PC-9 (cell line): ENCODE measurements around the gene B3GLCT. TPM values are rescaled to one million over a fixed set of nuclear protein-coding genes. Genes with fewer than 3 reads are reported as not detected.
A peak's percentile ranks its signal among the peaks of the same experiment; 100 is the strongest.

Experiments used
- BruUV-seq: library from RNA; stranded (reverse); fragments of 400-500 nt; replicated peaks from 2 replicates; lab custom pipeline; 2021; lab: Mats Ljungman, UMichigan
- CTCF ChIA-PET: fragments of 300-600 bp; sonication (Branson Sonifier 250); formaldehyde crosslinking; loops from one replicate; lab custom pipeline; 2022; ENCODE audit warnings: antibody characterized with exemption; lab: Charles Lee
- POLR2A ChIA-PET: fragments of 300-600 bp; sonication (Branson Sonifier 250); formaldehyde crosslinking; loops from one replicate; lab custom pipeline; 2022; ENCODE audit warnings: antibody characterized with exemption; ENCODE audit not compliant: unreplicated experiment; lab: Charles Lee
- DNase-seq, 2 experiments: peaks; one replicate each; pipeline versions ENCODE4 v3.0.0 to v3.0.0-alpha.2; 2015 to 2022; ENCODE audit warnings: mixed read lengths in 1 of 2
- H2AFZ ChIP-seq: fragments of 200-600 bp; sonication (generic); 2 replicates; pipeline ENCODE4 v1.8.1; 2017; ENCODE audit warnings: antibody characterized with exemption
- H3F3A ChIP-seq: fragments of 200-600 bp; sonication (generic); 2 replicates; pipeline ENCODE4 v1.8.1; 2017; ENCODE audit warnings: antibody characterized with exemption, mild to moderate bottlenecking, low read depth; ENCODE audit not compliant: insufficient read depth
- H3K27ac ChIP-seq: fragments of 200-600 bp; sonication (generic); 2 replicates; pipeline ENCODE4 v1.6.1; 2016; ENCODE audit warnings: mixed run types
- H3K27me3 ChIP-seq: fragments of 200-600 bp; sonication (generic); 2 replicates; pipeline ENCODE4 v1.6.1; 2016; ENCODE audit warnings: low read depth, mixed run types; ENCODE audit not compliant: insufficient read depth
- H3K36me3 ChIP-seq: fragments of 200-600 bp; sonication (generic); 2 replicates; pipeline ENCODE4 v1.6.1; 2016; ENCODE audit warnings: low read depth, mixed run types
- H3K4me1 ChIP-seq: fragments of 200-600 bp; sonication (generic); replicated peaks from 2 replicates; pipeline ENCODE4 v1.6.1; 2016; ENCODE audit warnings: mixed run types; ENCODE audit not compliant: insufficient read depth
- H3K4me2 ChIP-seq: fragments of 200-600 bp; sonication (generic); 2 replicates; pipeline ENCODE4 v1.6.1; 2017; ENCODE audit warnings: mixed run types
- H3K4me3 ChIP-seq: fragments of 200-600 bp; sonication (generic); 2 replicates; pipeline ENCODE4 v1.6.1; 2016; ENCODE audit warnings: mixed run types
- H3K79me2 ChIP-seq: fragments of 200-600 bp; sonication (generic); 2 replicates; pipeline ENCODE4 v1.6.1; 2017; ENCODE audit warnings: low read depth, mixed run types
- H3K9me2 ChIP-seq: fragments of 200-600 bp; sonication (generic); 2 replicates; pipeline ENCODE4 v1.8.1; 2017; ENCODE audit warnings: mild to moderate bottlenecking; ENCODE audit not compliant: insufficient read depth
- H3K9me3 ChIP-seq: fragments of 200-600 bp; sonication (generic); 2 replicates; pipeline ENCODE4 v1.8.1; 2016; ENCODE audit warnings: low read depth; ENCODE audit not compliant: insufficient read depth
- H4K20me1 ChIP-seq: fragments of 200-600 bp; sonication (generic); 2 replicates; pipeline ENCODE4 v1.8.1; 2017; ENCODE audit not compliant: insufficient read depth
- EZH2 ChIP-seq: fragments of 200-600 bp; sonication (generic); IDR thresholded peaks from 2 replicates; pipeline ENCODE4 v1.8.0; 2017; ENCODE audit warnings: antibody characterized with exemption, low read depth
- intact Hi-C: fragments of 100-400 bp; cut with micrococcal nuclease; formaldehyde crosslinking; loops from one replicate; pipeline ENCODE4 v1.10.0; 2022; ENCODE audit not compliant: unreplicated experiment
- total RNA-seq: library from RNA; stranded (reverse); gene quantifications from 2 replicates; pipeline ENCODE4 v1.2.3, GENCODE V29; 2021
- TF ChIP-seq, protein P1 (sequence below): fragments of 200-600 bp; sonication (generic); conservative IDR thresholded peaks from 2 replicates; pipeline ENCODE4 v1.6.1; 2017; ENCODE audit warnings: mixed run types, antibody characterized with exemption, mild to moderate bottlenecking, moderate library complexity

B3GLCT gene
- total RNA-seq, 1 experiment from 2014 or later, result 5.4 TPM

DNA sequence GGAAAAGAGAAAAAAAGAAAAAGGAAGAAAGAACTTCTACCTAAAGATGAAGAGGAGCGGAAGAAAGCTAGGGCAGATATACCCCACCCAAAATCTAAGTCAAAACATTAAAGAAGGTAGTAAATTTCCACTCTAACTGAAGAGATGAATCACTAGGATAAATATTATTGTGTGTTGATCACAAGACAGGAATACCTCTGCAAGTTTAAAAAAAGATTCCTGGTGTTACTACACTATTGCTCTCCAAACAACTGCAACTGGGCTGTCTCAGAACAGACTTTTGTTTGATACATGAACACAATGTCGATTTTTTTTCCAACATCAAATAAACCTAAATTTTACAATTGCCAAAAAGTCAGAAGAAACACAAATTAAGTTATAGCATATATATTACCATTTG is 44.8 kb upstream of the B3GLCT start:
- Histone ChIP-seq H3F3A (peaks cover 10% of the 10 kb centered on the region; the same call in 1 of the 2 replicates), H3K27me3 (no peaks in the 10 kb centered on the region), H4K20me1 (peaks cover 5% of the 10 kb centered on the region), H3K36me3 (peaks cover 66% of the 10 kb centered on the region), H3K4me1 (peaks cover 14% of the 10 kb centered on the region), H3K4me2 (no peak overlapping the region), H3K4me3 (no peak overlapping the region), H3K9me2 (no peaks in the 10 kb centered on the region), H3K27ac (no peak overlapping the region), H2AFZ (no peak overlapping the region), H3K79me2 (peaks cover 54% of the 10 kb centered on the region), H3K9me3 (no peaks in the 10 kb centered on the region)
- no peak for DNase-seq
- ChIA-PET POLR2A (no interaction called here), CTCF (no interaction called here)
- no TSS peak for BruUV-seq
- intact Hi-C loops, result no loop called here
- no peak for TF ChIP-seq EZH2
- TF ChIP-seq, protein P1, sequence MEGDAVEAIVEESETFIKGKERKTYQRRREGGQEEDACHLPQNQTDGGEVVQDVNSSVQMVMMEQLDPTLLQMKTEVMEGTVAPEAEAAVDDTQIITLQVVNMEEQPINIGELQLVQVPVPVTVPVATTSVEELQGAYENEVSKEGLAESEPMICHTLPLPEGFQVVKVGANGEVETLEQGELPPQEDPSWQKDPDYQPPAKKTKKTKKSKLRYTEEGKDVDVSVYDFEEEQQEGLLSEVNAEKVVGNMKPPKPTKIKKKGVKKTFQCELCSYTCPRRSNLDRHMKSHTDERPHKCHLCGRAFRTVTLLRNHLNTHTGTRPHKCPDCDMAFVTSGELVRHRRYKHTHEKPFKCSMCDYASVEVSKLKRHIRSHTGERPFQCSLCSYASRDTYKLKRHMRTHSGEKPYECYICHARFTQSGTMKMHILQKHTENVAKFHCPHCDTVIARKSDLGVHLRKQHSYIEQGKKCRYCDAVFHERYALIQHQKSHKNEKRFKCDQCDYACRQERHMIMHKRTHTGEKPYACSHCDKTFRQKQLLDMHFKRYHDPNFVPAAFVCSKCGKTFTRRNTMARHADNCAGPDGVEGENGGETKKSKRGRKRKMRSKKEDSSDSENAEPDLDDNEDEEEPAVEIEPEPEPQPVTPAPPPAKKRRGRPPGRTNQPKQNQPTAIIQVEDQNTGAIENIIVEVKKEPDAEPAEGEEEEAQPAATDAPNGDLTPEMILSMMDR, result no peak

DNA sequence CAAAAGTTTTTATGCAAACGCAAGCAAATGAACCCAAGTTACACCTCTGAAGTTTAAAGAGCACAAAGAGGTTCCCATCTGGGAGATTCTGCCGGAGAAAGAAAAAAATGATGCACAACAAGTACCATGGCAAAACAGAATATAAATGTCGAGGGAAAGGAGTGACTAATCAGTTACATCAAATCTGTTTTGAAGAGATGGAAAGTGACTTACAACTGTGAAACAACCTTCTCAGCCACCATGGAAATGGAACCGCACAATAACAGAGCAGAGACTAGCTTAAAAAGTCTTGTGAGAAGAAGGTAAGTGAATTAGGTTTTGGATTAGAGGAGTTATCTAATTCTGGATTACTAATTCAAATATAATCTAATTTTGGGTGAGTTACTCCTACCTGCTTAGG is 40.5 kb upstream of the B3GLCT start:
- H3K4me1 ChIP-seq, result peaks cover 29% of the 10 kb centered on the region
- CTCF ChIA-PET, result no interaction called here
- POLR2A ChIA-PET, result interaction anchor here (0.7 kb wide), 1 partner anchor 64 kb away, joined by 5 read pairs; no protein-coding TSS in a partner anchor
- no TSS peak for BruUV-seq
- no peak for DNase-seq
- H3K27me3 ChIP-seq, result no peaks in the 10 kb centered on the region
- no peaks in the 10 kb centered on the region for H3K9me3 ChIP-seq
- no peaks in the 10 kb centered on the region for H3K9me2 ChIP-seq
- peaks cover 10% of the 10 kb centered on the region; the same call in 1 of the 2 replicates for H3F3A ChIP-seq
- H3K27ac ChIP-seq, result no peak overlapping the region
- intact Hi-C loops, result no loop called here
- peaks cover 24% of the 10 kb centered on the region for H3K36me3 ChIP-seq
- H3K4me2 ChIP-seq, result peak overlapping the region; percentile 86
- H3K79me2 ChIP-seq, result peaks cover 62% of the 10 kb centered on the region
- peak overlapping the region; percentile 67 for H3K4me3 ChIP-seq
- no peak overlapping the region for H2AFZ ChIP-seq
- TF ChIP-seq, protein P1, result no peak
- TF ChIP-seq EZH2, result no peak
- H4K20me1 ChIP-seq, result peaks cover 13% of the 10 kb centered on the region

DNA sequence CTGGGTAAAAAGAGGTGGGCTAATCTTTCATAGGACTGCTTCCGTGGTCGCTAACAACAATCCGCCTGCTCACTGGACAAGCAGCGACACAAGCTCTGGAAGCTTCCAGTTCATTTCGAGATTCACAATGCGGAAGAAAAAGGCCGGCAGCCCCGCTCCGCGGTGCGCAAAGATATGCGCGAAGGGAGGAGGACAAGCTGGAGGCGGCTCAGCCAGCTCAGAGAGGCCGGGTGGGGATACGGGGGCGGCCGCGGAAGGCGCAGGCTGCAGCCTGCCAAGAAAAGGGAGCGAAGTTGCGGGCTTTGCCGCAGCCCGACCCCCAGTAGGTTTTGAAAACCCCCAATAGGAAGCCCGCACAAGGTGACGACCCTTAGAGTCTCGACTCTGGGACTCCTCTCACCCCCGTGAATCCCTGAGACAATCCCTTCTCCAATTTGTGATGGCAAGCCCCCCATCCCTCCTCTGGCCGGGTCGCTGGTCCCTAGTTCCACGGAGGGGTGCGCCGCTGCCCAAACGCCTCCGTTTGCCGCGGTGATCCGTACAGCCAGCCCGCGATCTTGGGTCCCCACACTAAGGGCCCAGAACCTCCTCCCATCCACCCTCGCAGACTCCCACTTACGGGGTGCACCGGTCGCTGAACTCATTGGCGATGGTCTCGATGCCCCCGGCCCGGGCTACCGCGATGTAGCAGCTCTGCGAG is 38.8 kb upstream of the B3GLCT start:
- TSS peak; percentile 48 for BruUV-seq

More for the DNA sequence above, 38.8 kb upstream of the B3GLCT start:
- DNase-seq, result peak; percentile 38 to 54
- CTCF ChIA-PET, result interaction anchor here (0.7 to 0.8 kb wide), 2 partner anchors 181 to 1107 kb away, joined by 3 read pairs; no protein-coding TSS in a partner anchor
- peak overlapping the region; percentile 67 for H3K4me3 ChIP-seq
- H4K20me1 ChIP-seq, result peaks cover 13% of the 10 kb centered on the region
- peak overlapping the region; percentile 58 for H3K27ac ChIP-seq
- H3K36me3 ChIP-seq, result peaks cover 9% of the 10 kb centered on the region; the same call in 1 of the 2 replicates
- peak overlapping the region; percentile 86 for H3K4me2 ChIP-seq
- peaks cover 10% of the 10 kb centered on the region; the same call in 1 of the 2 replicates for H3F3A ChIP-seq
- TF ChIP-seq, protein P1, result no peak
- TF ChIP-seq EZH2, result no peak
- no peaks in the 10 kb centered on the region for H3K9me2 ChIP-seq
- H3K79me2 ChIP-seq, result peaks cover 53% of the 10 kb centered on the region
- peak overlapping the region; percentile 91 for H2AFZ ChIP-seq
- intact Hi-C loops, result loop anchor here (5.0 kb wide), 2 partner anchors 114 to 261 kb away; no protein-coding TSS in a partner anchor
- no peaks in the 10 kb centered on the region for H3K9me3 ChIP-seq
- H3K4me1 ChIP-seq, result peaks cover 30% of the 10 kb centered on the region
- POLR2A ChIA-PET, result interaction anchor here (0.7 kb wide), 2 partner anchors 35 to 158 kb away, joined by 4 read pairs; no protein-coding TSS in a partner anchor
- H3K27me3 ChIP-seq, result no peaks in the 10 kb centered on the region
